Duodenal mucosa (tissue), 2 donors: ENCODE measurements around the gene ANXA4.

Experiments
- H3K27ac ChIP-seq: one replicate; pipeline ENCODE4 v1.7.0; 2013; ENCODE audit warnings: low read depth, low read length
- H3K27me3 ChIP-seq, 2 donors: one replicate each; pipeline ENCODE4 v1.7.0; 2013; ENCODE audit warnings: low read length in 2 of 2, control low read depth in 1 of 2; ENCODE audit not compliant: insufficient read depth in 2 of 2, control insufficient read depth in 1 of 2
- H3K36me3 ChIP-seq, 2 donors: one replicate each; pipeline ENCODE4 v1.7.0; 2013; ENCODE audit warnings: low read length in 2 of 2, control low read depth in 1 of 2; ENCODE audit not compliant: insufficient read depth in 2 of 2, control insufficient read depth in 1 of 2
- H3K4me1 ChIP-seq, 2 donors: one replicate each; pipeline ENCODE4 v1.7.0; 2013; ENCODE audit warnings: low read length in 2 of 2, control low read depth in 1 of 2; ENCODE audit not compliant: insufficient read depth in 2 of 2, control insufficient read depth in 1 of 2
- H3K4me3 ChIP-seq, 2 donors: one replicate each; pipeline ENCODE4 v1.7.0; 2013; ENCODE audit warnings: low read length in 2 of 2, low read depth in 1 of 2
- H3K9ac ChIP-seq, 2 donors: one replicate each; pipeline ENCODE4 v1.7.0; 2013; ENCODE audit warnings: low read length in 2 of 2, low read depth in 1 of 2
- H3K9me3 ChIP-seq, 2 donors: one replicate each; pipeline ENCODE4 v1.7.0; 2013; ENCODE audit warnings: low read length in 2 of 2, control low read depth in 1 of 2; ENCODE audit not compliant: control insufficient read depth in 1 of 2

Gene ANXA4

GRCh38 chr2:69741575-69742321 is at the start of gene ANXA4:
Gene ANXA4 (plus strand): TSS chr2:69742134. CDS start chr2:69781566, 39,432 bp downstream.
- Histone ChIP-seq H3K36me3 (no peaks in the 10 kb centered on the region), H3K4me1 (peaks cover 4 to 32% of the 10 kb centered on the region in 2 donors), H3K27ac (peak within 1 kb of the TSS; percentile 89), H3K27me3 (no peaks in the 10 kb centered on the region), H3K4me3 (peak within 1 kb of the TSS; percentile 74 to 76), H3K9me3 (no peaks in the 10 kb centered on the region), H3K9ac (peak within 1 kb of the TSS; percentile 81 to 87)

GRCh38 chr2:69692424-69692823 is 49.5 kb upstream of the ANXA4 start:
- H3K9me3 ChIP-seq, result no peaks in the 10 kb centered on the region
- no peaks in the 10 kb centered on the region for H3K27me3 ChIP-seq
- peaks cover 12 to 17% of the 10 kb centered on the region in 2 donors for H3K4me1 ChIP-seq
- H3K9ac ChIP-seq, result no peak overlapping the region
- H3K27ac ChIP-seq, result no peak overlapping the region
- H3K36me3 ChIP-seq, result no peaks in the 10 kb centered on the region
- no peak overlapping the region for H3K4me3 ChIP-seq

GRCh38 chr2:69693059-69693774 is 48.7 kb upstream of the ANXA4 start:
- Histone ChIP-seq H3K9me3 (no peaks in the 10 kb centered on the region), H3K4me1 (peaks cover 12 to 17% of the 10 kb centered on the region in 2 donors), H3K9ac (peak overlapping the region in 1 of 2 donors; percentile 25), H3K27ac (no peak overlapping the region), H3K36me3 (no peaks in the 10 kb centered on the region), H3K27me3 (no peaks in the 10 kb centered on the region), H3K4me3 (no peak overlapping the region)

- Histone ChIP-seq H3K9me3 (no peaks in the 10 kb centered on the region), H3K4me3 (no peak overlapping the region), H3K27ac (no peak overlapping the region), H3K27me3 (no peaks in the 10 kb centered on the region), H3K9ac (no peak overlapping the region), H3K36me3 (no peaks in the 10 kb centered on the region), H3K4me1 (peaks cover 12 to 17% of the 10 kb centered on the region in 2 donors)
Measured at GRCh38 chr2:69693775-69694450, 48.0 kb upstream of the ANXA4 start.

- Histone ChIP-seq H3K36me3 (no peaks in the 10 kb centered on the region), H3K4me3 (no peak overlapping the region), H3K4me1 (peaks cover 12 to 17% of the 10 kb centered on the region in 2 donors), H3K27me3 (no peaks in the 10 kb centered on the region), H3K27ac (no peak overlapping the region), H3K9me3 (no peaks in the 10 kb centered on the region), H3K9ac (no peak overlapping the region)
Measured at GRCh38 chr2:69694894-69695849, 46.8 kb upstream of the ANXA4 start.

- Histone ChIP-seq H3K27ac (no peak overlapping the region), H3K9me3 (no peaks in the 10 kb centered on the region), H3K4me1 (peaks cover 12 to 17% of the 10 kb centered on the region in 2 donors), H3K4me3 (no peak overlapping the region), H3K36me3 (no peaks in the 10 kb centered on the region), H3K27me3 (no peaks in the 10 kb centered on the region), H3K9ac (no peak overlapping the region)
Measured at GRCh38 chr2:69695850-69696216, 46.1 kb upstream of the ANXA4 start.

- H3K36me3 ChIP-seq, result no peaks in the 10 kb centered on the region
- H3K9ac ChIP-seq, result no peak overlapping the region
- no peaks in the 10 kb centered on the region for H3K9me3 ChIP-seq
- H3K4me1 ChIP-seq, result peaks cover under 1 to 2% of the 10 kb centered on the region in 2 donors
- no peaks in the 10 kb centered on the region for H3K27me3 ChIP-seq
- no peak overlapping the region for H3K4me3 ChIP-seq
- no peak overlapping the region for H3K27ac ChIP-seq
Measured at GRCh38 chr2:69700381-69700780, 41.6 kb upstream of the ANXA4 start.

GRCh38 chr2:69701100-69701945 is 40.6 kb upstream of the ANXA4 start:
- H3K4me3 ChIP-seq, result no peak overlapping the region
- no peaks in the 10 kb centered on the region for H3K27me3 ChIP-seq
- no peak overlapping the region for H3K9ac ChIP-seq
- H3K27ac ChIP-seq, result no peak overlapping the region
- H3K36me3 ChIP-seq, result no peaks in the 10 kb centered on the region
- H3K4me1 ChIP-seq, result no peaks in the 10 kb centered on the region
- no peaks in the 10 kb centered on the region for H3K9me3 ChIP-seq

- Histone ChIP-seq H3K27me3 (no peaks in the 10 kb centered on the region), H3K36me3 (no peaks in the 10 kb centered on the region), H3K9me3 (no peaks in the 10 kb centered on the region), H3K4me1 (no peaks in the 10 kb centered on the region), H3K9ac (no peak overlapping the region), H3K4me3 (no peak overlapping the region), H3K27ac (no peak overlapping the region)
Measured at GRCh38 chr2:69703189-69703588, 38.7 kb upstream of the ANXA4 start.
